Measurements from ENCODE around the gene TCP11X2.
"Not testable (repeated sequence)": the region's sequence is repeated elsewhere in the genome, so short reads cannot be mapped to it uniquely, and the experiment has no call there.

Gene TCP11X2

DNA sequence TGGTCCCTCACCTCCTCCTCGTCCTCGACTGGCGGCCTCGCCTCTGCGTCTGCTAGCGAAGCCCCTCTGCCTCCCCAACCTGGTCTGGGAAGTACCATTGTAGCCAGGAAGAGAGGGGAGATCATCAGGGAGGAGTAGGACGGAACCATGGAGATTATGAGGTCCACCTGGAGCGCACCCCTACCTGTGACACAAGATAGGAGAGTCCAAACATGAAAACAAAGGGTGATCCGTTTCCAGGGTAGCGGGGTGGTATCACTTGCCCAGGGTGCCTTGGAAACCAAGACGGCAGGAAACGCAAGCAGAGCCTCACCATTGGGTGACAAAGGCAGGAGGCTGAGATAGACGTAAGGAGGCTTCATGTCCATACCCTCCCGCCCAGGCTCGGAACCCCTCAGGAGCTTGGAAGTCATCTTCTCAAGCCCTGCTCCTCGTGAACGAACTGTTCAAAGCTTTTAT is at the start of gene TCP11X2:
TCP11X2 (minus strand) TSS at position 51 of the 459 bp plus-strand sequence.
- not testable (repeated sequence) for DNase-seq (ENCODE audit: low read depth)

DNA sequence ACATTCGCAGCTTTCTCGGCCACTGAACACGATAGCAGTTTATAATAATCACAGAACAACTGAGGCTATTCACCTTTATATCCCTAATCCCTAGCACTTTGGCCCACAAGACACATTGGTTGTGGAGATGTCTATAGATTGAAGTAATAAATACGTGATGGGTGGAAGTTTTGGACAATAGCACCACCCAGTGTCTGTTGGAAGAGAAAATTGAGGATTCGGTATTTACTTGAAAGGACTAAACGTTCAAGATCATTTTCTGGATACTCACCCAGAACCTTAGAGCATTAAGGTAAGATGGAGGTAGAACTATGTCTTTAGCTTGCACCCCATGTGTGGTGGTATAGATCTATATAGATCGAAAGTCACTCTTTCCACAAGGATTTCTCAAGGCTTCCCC is 45.7 kb upstream of the TCP11X2 start:
- no peak for DNase-seq (ENCODE audit: low read depth)

- peak; percentile 5 for DNase-seq (ENCODE audit: low read depth)
These were observed 44.6 kb upstream of the TCP11X2 start, which contains the start of gene TMSB15A for GRCh38 chrX:102515975-102516941. Gene TMSB15A, minus strand, starts transcription at chrX:102516739.

DNA sequence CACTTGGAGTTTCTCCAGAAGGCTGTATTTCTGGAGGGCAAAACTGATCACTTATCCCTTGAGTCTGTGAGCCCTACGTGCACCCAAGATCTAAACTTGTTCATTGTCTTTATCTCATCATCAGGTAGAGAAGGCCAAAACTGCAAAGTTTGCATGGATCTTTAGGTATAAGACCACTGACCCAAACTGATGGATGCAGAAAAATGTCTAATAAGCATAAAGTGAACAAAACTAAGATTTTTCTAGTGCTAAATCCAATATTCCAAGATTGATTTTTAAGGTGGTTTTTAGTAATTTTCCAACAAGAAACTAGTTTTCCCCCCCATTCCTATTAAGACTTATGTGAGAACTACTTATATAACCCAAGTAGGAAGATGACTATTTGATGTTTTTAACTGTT is 42.9 kb upstream of the TCP11X2 start:
- DNase-seq (ENCODE audit: low read depth) = no peak

DNA sequence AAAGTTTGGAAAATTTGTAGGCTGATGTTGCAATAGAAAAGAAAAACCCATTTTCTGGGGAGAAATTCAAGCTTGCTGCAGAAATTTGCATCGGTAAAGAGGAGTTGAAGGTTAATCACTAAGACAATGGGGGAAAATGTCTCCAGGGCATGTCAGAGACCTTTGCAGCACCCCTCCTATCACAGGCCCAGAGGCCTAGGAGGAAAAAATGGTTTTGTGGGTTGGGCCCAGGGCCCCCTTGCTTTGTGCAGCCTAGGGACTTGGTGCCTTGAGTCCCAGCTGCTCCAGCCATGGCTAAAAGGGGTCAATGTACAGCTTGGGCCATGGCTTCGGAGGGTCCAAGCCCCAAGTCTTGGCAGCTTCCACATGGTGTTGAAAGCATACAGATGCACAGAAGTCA is 27.1 kb upstream of the TCP11X2 start:
- no peak for DNase-seq (ENCODE audit: low read depth)

DNA sequence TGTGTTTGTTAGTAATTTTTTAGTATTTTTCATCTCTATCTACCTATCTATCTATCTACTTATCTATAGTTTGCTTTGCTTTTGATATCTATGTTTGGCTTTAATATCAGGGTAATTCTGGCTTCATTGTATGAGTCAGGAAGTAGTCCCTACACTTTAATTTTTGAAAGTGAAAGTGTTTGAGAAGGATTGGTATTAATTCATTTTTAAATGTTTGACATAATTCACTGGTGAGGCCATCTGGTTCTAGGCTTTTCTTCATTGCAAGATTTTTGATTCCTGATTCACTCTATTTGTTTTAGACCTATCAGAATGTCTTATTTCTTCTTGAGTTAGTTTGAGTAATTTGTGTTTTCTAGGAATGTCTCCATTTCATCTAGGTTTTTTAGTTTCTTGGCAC is 20.2 kb upstream of the TCP11X2 start:
- DNase-seq (ENCODE audit: low read depth) = no peak

GRCh38 chrX:102478765-102479164 is 7.2 kb upstream of the TCP11X2 start:
- DNase-seq (ENCODE audit: low read depth) = not testable (repeated sequence)

- DNase-seq (ENCODE audit: low read depth) = not testable (repeated sequence)
These were observed 1.4 kb downstream of the TCP11X2 start for GRCh38 chrX:102470215-102470614.

- not testable (repeated sequence) for DNase-seq (ENCODE audit: low read depth)
These were observed 13.0 kb downstream of the TCP11X2 start for GRCh38 chrX:102458615-102459014.

GRCh38 chrX:102439908-102440307 is 31.7 kb downstream of the TCP11X2 start, which contains the start of gene NXF2B:
Gene NXF2B, minus strand, starts transcription at chrX:102440008. Its CDS starts 59,972 bp downstream, at chrX:102380036.
- not testable (repeated sequence) for DNase-seq (ENCODE audit: low read depth)

GRCh38 chrX:102414493-102414892 is 57.1 kb downstream of the TCP11X2 start:
- DNase-seq (ENCODE audit: low read depth) = not testable (repeated sequence)

Measured in stimulated activated CD8-positive, alpha-beta memory T cell treated with anti-CD3 and anti-CD28 coated beads, Interleukin-15, amount 100 ng/mL, for 1 hour (primary cell).